Mucosa of rectum (tissue), 2 donors: Measurements from ENCODE around the gene DXO.
A peak's percentile ranks its signal among the peaks of the same experiment; 100 is the strongest.
"Not testable (repeated sequence)": the region's sequence is repeated elsewhere in the genome, so short reads cannot be mapped to it uniquely, and the experiment has no call there.

Experiments used
- H3K27ac ChIP-seq, 2 donors: one replicate each; pipeline ENCODE4 v1.7.0; 2013; ENCODE audit warnings: inconsistent platforms in 2 of 2, low read depth in 2 of 2, low read length in 2 of 2
- H3K27me3 ChIP-seq, 2 donors: one replicate each; pipeline ENCODE4 v1.7.0; 2013; ENCODE audit warnings: low read length in 2 of 2; ENCODE audit not compliant: control insufficient read depth in 2 of 2, insufficient read depth in 2 of 2
- H3K36me3 ChIP-seq, 2 donors: one replicate each; pipeline ENCODE4 v1.7.0; 2013; ENCODE audit warnings: low read length in 2 of 2; ENCODE audit not compliant: control insufficient read depth in 2 of 2, insufficient read depth in 2 of 2
- H3K4me1 ChIP-seq, 2 donors: one replicate each; pipeline ENCODE4 v1.7.0; 2013; ENCODE audit warnings: low read length in 2 of 2, mild to moderate bottlenecking in 1 of 2; ENCODE audit not compliant: control insufficient read depth in 2 of 2, insufficient read depth in 2 of 2
- H3K4me3 ChIP-seq, 2 donors: one replicate each; pipeline ENCODE4 v1.7.0; 2013; ENCODE audit warnings: low read length in 2 of 2
- H3K9ac ChIP-seq, 2 donors: one replicate each; pipeline ENCODE4 v1.7.0; 2013; ENCODE audit warnings: low read length in 2 of 2, low read depth in 1 of 2, mild to moderate bottlenecking in 1 of 2
- H3K9me3 ChIP-seq, 2 donors: one replicate each; pipeline ENCODE4 v1.7.0; 2013; ENCODE audit warnings: low read length in 2 of 2; ENCODE audit not compliant: control insufficient read depth in 2 of 2
- donor health status: healthy.
- donor health status: Normal muscosa, but diverticular disease.

DXO gene

DNA sequence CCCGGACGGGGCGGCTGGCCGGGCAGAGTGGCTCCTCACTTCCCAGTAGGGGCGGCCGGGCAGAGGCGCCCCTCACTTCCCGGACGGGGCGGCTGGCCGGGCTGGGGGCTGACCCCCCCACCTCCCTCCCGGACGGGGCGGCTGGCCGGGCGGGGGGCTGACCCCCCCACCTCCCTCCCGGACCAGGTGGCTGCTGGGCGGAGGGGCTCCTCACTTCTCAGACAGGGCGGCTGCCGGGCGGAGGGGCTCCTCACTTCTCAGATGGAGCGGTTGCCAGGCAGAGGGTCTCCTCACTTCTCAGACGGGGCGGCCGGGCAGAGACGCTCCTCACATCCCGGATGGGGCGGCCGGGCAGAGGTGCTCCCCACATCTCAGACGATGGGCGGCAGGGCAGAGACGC, 39.8 kb downstream of the DXO start:
- not testable (repeated sequence) for H3K9me3 ChIP-seq, H3K4me1 ChIP-seq, H3K36me3 ChIP-seq, H3K4me3 ChIP-seq, H3K27ac ChIP-seq, H3K9ac ChIP-seq, H3K27me3 ChIP-seq

- no peak overlapping the region for H3K4me3 ChIP-seq
- no peak overlapping the region for H3K9ac ChIP-seq
- no peaks in the 10 kb centered on the region for H3K9me3 ChIP-seq
- no peaks in the 10 kb centered on the region for H3K4me1 ChIP-seq
- H3K27me3 ChIP-seq: no peaks in the 10 kb centered on the region
- H3K27ac ChIP-seq: no peak overlapping the region
- no peaks in the 10 kb centered on the region for H3K36me3 ChIP-seq
Observed at GRCh38 chr6:31930962-31931361, 41.0 kb downstream of the DXO start.

- H3K9ac ChIP-seq: no peak overlapping the region
- H3K36me3 ChIP-seq: no peaks in the 10 kb centered on the region
- H3K4me1 ChIP-seq: no peaks in the 10 kb centered on the region
- H3K27me3 ChIP-seq: no peaks in the 10 kb centered on the region
- H3K9me3 ChIP-seq: no peaks in the 10 kb centered on the region
- H3K4me3 ChIP-seq: peak overlapping the region in 1 of 2 donors; percentile 63
- no peak overlapping the region for H3K27ac ChIP-seq
Observed at GRCh38 chr6:31928672-31928939, 43.3 kb downstream of the DXO start.

GRCh38 chr6:31927863-31928671, 43.9 kb downstream of the DXO start:
- Histone ChIP-seq H3K27me3 (no peaks in the 10 kb centered on the region), H3K4me1 (no peaks in the 10 kb centered on the region), H3K9me3 (no peaks in the 10 kb centered on the region), H3K27ac (peak overlapping the region; percentile 13 to 17), H3K9ac (peak overlapping the region; percentile 45 to 53), H3K4me3 (peak overlapping the region; percentile 46 to 63), H3K36me3 (no peaks in the 10 kb centered on the region)

- H3K9me3 ChIP-seq: no peaks in the 10 kb centered on the region
- peak within 1 kb of the TSS; percentile 45 to 53 for H3K9ac ChIP-seq
- no peaks in the 10 kb centered on the region for H3K36me3 ChIP-seq
- no peaks in the 10 kb centered on the region for H3K27me3 ChIP-seq
- peak within 1 kb of the TSS; percentile 46 to 63 for H3K4me3 ChIP-seq
- H3K4me1 ChIP-seq: no peaks in the 10 kb centered on the region
- peak within 1 kb of the TSS; percentile 13 to 17 for H3K27ac ChIP-seq
Observed at GRCh38 chr6:31927242-31927862, 44.6 kb downstream of the DXO start, which contains the start of gene C2. Gene C2 (plus strand): TSS chr6:31927717. CDS start chr6:31927753, 36 bp downstream.

DNA sequence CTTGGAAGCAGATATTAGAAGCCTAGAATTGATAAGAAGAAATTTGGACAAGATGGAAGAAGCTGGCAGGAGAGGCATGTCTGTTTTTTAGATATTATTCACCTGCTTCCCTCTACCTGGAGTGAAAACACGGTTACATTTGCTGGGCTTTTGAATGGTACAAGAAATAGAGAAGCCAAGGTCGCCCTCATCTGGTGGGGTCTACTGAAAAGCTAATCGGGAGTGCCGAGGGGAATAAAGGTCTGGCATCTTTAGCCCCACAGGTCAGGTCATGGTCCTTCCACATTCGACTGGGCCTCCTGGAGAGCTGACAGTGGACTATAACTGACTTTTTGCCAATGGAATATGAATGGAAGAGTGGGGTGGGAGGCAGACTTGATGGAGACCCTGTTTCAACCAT, 49.0 kb downstream of the DXO start:
- no peaks in the 10 kb centered on the region for H3K9me3 ChIP-seq
- H3K36me3 ChIP-seq: no peaks in the 10 kb centered on the region
- H3K9ac ChIP-seq: no peak overlapping the region
- H3K27ac ChIP-seq: no peak overlapping the region
- H3K4me3 ChIP-seq: no peak overlapping the region
- H3K4me1 ChIP-seq: no peaks in the 10 kb centered on the region
- H3K27me3 ChIP-seq: no peaks in the 10 kb centered on the region

GRCh38 chr6:31920811-31921210, 51.1 kb downstream of the DXO start:
- H3K27me3 ChIP-seq: no peaks in the 10 kb centered on the region
- no peak overlapping the region for H3K4me3 ChIP-seq
- H3K9me3 ChIP-seq: no peaks in the 10 kb centered on the region
- no peaks in the 10 kb centered on the region for H3K4me1 ChIP-seq
- no peak overlapping the region for H3K9ac ChIP-seq
- H3K27ac ChIP-seq: no peak overlapping the region
- H3K36me3 ChIP-seq: no peaks in the 10 kb centered on the region
